Nephron progenitor cell (in vitro differentiated cells): Measurements from ENCODE around the gene LIAS.
"Not testable (repeated sequence)": the region's sequence is repeated elsewhere in the genome, so short reads cannot be mapped to it uniquely, and the experiment has no call there.

Experiments
- DNase-seq: peaks from one replicate; pipeline ENCODE4 v3.0.0; 2021
- H3K27ac Mint-ChIP-seq: 2 replicates; pipeline ENCODE4 v1.8.0; 2021; ENCODE audit warnings: mild to moderate bottlenecking, moderate library complexity, mixed read lengths
- H3K27me3 Mint-ChIP-seq: 2 replicates; pipeline ENCODE4 v1.8.0; 2021; ENCODE audit warnings: mild to moderate bottlenecking, low read depth, mixed read lengths; ENCODE audit not compliant: poor library complexity
- H3K36me3 Mint-ChIP-seq: 2 replicates; pipeline ENCODE4 v1.8.0; 2021; ENCODE audit warnings: low read depth, mixed read lengths
- H3K4me1 Mint-ChIP-seq: 2 replicates; pipeline ENCODE4 v1.8.0; 2021; ENCODE audit warnings: mixed read lengths
- H3K4me3 Mint-ChIP-seq: 2 replicates; pipeline ENCODE4 v1.8.0; 2021; ENCODE audit warnings: mild to moderate bottlenecking, moderate library complexity, mixed read lengths
- H3K9me3 Mint-ChIP-seq: 2 replicates; pipeline ENCODE4 v1.8.0; 2021; ENCODE audit warnings: mild to moderate bottlenecking, moderate library complexity, mixed read lengths
- TF ChIP-seq, protein P1 (sequence below): fragments of 200-600 bp; sonication (generic); IDR thresholded peaks from 2 replicates; pipeline ENCODE4 v1.5.0; 2021; ENCODE audit warnings: antibody characterized with exemption

LIAS gene

DNA sequence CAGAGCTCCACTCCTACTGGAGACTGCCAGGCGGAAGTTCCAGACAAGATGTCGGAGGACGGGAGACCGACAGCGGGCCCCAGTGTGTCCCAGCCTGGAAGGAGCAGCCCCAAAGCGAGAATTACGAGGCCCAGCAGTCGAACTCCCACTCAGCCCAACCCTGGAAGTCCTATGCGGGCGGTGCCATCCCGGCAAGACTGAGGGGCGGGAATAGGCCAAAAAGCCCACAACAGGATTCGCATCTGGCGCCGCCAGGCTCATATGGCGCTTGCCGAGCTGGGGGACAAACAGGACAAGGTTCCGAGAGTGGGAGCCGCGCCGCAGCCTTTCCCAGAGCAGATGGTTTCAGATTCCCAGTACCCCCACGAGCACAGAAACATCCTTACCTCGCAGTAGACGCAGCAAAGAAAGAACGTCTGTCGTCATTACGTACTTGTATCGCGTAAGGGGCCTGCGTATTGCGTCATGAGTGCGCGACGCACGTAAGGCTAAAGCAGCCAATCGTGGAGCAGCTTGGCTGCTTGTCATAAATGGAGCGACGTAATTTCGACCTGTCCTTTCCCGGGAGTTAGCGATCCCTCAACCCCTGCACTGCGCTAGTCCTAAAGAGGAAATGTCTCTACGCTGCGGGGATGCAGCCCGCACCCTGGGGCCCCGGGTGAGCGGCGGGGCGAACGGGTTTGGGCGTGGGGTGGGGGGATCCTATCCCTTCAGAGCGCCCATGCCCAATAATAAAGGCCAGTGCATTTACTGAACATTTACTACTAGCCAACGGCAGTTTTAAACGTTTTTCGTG is at the start of gene LIAS, which contains the start of gene RPL9:
LIAS (plus strand) TSS at position 552 of the 796 bp plus-strand sequence; CDS start at position 614, 62 bp downstream.
RPL9 (minus strand) TSS at position 418 of the 796 bp plus-strand sequence. CDS start 483 bp downstream, outside the sequence.
- peak; percentile 90 for DNase-seq
- Mint-ChIP-seq H3K4me1 (peaks cover 34% of the 10 kb centered on the region), H3K9me3 (no peaks in the 10 kb centered on the region), H3K27ac (peak within 1 kb of the TSS; percentile 100), H3K27me3 (peaks cover 4% of the 10 kb centered on the region), H3K36me3 (peaks cover 64% of the 10 kb centered on the region), H3K4me3 (peak within 1 kb of the TSS; percentile 98)
- TF ChIP-seq, protein P1, sequence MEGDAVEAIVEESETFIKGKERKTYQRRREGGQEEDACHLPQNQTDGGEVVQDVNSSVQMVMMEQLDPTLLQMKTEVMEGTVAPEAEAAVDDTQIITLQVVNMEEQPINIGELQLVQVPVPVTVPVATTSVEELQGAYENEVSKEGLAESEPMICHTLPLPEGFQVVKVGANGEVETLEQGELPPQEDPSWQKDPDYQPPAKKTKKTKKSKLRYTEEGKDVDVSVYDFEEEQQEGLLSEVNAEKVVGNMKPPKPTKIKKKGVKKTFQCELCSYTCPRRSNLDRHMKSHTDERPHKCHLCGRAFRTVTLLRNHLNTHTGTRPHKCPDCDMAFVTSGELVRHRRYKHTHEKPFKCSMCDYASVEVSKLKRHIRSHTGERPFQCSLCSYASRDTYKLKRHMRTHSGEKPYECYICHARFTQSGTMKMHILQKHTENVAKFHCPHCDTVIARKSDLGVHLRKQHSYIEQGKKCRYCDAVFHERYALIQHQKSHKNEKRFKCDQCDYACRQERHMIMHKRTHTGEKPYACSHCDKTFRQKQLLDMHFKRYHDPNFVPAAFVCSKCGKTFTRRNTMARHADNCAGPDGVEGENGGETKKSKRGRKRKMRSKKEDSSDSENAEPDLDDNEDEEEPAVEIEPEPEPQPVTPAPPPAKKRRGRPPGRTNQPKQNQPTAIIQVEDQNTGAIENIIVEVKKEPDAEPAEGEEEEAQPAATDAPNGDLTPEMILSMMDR = no peak

DNA sequence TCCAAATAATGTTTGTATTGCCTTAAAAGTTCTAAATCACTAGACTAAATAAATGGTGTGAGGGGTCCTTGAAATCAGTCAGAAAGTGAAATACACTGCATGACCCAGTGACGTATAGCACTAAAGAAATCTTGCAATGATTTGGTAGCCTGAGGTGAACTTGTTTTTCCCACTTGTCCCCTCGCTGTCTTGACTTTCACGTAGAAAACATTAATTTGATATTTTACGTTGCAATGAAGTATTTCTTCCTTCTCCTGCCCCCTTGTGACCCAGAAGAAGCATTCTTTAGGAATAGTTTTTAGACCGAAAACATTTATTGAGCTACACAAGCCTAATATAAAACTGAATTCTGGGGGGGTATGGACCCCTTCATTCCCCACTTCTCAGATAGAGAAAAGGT is 48.4 kb upstream of the LIAS start:
- Mint-ChIP-seq H3K4me1 (peaks cover 6% of the 10 kb centered on the region), H3K9me3 (no peaks in the 10 kb centered on the region), H3K36me3 (no peaks in the 10 kb centered on the region), H3K4me3 (no peak overlapping the region), H3K27ac (no peak overlapping the region), H3K27me3 (peaks cover 7% of the 10 kb centered on the region)
- DNase-seq = no peak
- TF ChIP-seq, protein P1 = no peak

DNA sequence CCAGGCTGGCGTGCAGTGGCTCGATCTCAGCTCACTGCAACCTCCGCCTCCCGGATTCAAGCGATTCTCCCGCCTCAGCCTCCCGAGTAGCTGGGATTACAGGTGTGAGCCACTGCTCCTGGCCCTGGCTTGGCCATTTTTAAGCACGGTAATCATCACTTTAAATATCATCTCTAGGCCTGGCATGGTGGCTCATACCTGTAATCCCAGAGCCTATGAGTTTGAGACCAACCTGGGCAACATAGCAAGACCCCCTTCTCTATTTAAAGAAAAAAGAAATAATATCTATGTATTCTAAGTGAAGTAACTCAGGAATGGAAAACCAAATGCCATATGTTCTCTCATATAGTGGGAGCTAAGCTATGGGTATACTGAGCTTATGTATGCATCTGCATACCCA is 47.3 kb upstream of the LIAS start:
- not testable (repeated sequence) for H3K36me3 Mint-ChIP-seq, DNase-seq, H3K4me3 Mint-ChIP-seq, H3K27me3 Mint-ChIP-seq, H3K9me3 Mint-ChIP-seq, H3K27ac Mint-ChIP-seq, H3K4me1 Mint-ChIP-seq

DNA sequence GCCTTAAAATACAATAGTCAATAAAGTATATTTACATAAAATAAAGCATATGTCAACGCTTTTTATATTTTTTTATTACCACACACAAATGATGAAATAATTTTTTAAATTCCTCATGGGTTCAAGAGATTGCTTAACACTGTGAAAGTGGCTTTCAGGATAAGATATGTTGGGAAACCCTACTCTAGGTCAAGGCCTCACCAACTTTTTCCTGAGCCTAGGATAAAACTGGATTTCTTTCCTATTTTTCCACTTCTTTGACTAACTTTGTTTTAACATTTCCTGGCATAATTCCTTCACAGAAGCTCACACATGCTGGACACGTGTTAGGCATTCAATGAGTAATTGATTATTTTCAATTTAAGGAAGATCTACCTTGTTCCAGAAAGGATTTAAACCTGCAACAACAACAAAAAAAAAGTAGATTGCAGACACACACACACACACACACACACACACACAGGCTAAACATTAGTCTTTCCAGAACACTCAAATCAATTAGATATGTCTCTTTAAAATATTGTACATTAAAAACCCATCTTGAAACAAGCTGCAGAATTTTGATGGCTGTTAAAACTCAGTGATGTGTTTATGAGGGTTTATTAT is 43.1 kb upstream of the LIAS start:
- H3K4me1 Mint-ChIP-seq = peaks cover 10% of the 10 kb centered on the region
- no peak overlapping the region for H3K4me3 Mint-ChIP-seq
- peak overlapping the region; percentile 43 for H3K27ac Mint-ChIP-seq
- H3K36me3 Mint-ChIP-seq = no peaks in the 10 kb centered on the region
- H3K9me3 Mint-ChIP-seq = no peaks in the 10 kb centered on the region
- TF ChIP-seq, protein P1 = no peak
- peaks cover 4% of the 10 kb centered on the region for H3K27me3 Mint-ChIP-seq
- DNase-seq = no peak

DNA sequence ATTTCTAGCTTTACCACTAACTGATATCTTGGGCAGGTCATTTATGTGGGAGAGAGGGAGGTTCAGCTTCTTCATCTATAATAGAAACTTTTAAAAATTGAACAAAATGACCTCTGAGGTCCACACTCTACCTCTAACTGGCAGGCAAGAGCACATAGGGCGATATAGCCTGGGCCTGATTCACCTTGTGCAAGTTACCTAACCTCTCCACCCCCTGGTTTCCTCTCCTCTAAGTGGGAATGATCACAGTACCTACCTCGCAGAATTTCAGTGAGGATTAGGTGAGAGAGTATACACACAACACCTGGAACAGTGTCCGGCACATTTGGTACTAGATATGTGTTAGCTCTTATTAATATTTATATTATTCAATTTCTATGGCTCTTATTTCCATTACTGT is 36.6 kb upstream of the LIAS start:
- H3K4me3 Mint-ChIP-seq = no peak overlapping the region
- TF ChIP-seq, protein P1 = no peak
- H3K27ac Mint-ChIP-seq = no peak overlapping the region
- no peak for DNase-seq
- no peaks in the 10 kb centered on the region for H3K9me3 Mint-ChIP-seq
- H3K36me3 Mint-ChIP-seq = no peaks in the 10 kb centered on the region
- peaks cover 11% of the 10 kb centered on the region for H3K27me3 Mint-ChIP-seq
- H3K4me1 Mint-ChIP-seq = peaks cover 1% of the 10 kb centered on the region

DNA sequence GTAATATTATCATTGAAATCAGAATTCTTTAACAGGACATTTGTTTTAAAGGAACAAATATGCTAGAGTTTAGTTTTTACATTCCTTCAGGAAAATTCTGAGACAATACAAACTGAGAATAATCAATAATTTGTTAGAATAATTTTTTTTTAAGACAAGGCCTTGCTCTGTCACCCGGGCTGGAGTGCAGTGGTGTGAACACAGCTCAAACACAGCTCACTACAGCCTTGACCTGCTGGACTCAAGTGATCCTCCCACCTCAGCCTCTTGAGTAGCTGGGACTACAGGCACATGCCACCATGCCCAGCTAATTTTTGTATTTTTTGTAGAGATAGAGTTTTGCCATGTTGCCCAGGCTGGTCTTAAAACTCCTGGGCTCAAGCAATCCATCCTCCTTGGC is 33.6 kb upstream of the LIAS start:
- peaks cover 19% of the 10 kb centered on the region for H3K4me1 Mint-ChIP-seq
- H3K27ac Mint-ChIP-seq = peak overlapping the region; percentile 68
- not testable (repeated sequence) for DNase-seq, H3K27me3 Mint-ChIP-seq, H3K4me3 Mint-ChIP-seq, H3K36me3 Mint-ChIP-seq, H3K9me3 Mint-ChIP-seq
